Iris pigment epithelial cell (primary cell): ENCODE measurements around the gene F10.

Experiments used
- DNase-seq: peaks from one replicate; pipeline ENCODE4 v3.0.0-alpha.2; 2011; ENCODE audit warnings: low read depth

F10 gene

GRCh38 chr13:113170511-113170910 lies 47.9 kb downstream of the F10 start:
- DNase-seq = peak; percentile 24

GRCh38 chr13:113171250-113172125 lies 48.9 kb downstream of the F10 start:
- no peak for DNase-seq

- DNase-seq = no peak
These were observed 49.9 kb downstream of the F10 start for GRCh38 chr13:113172419-113172926.

GRCh38 chr13:113176280-113176679 lies 53.7 kb downstream of the F10 start:
- no peak for DNase-seq

GRCh38 chr13:113176822-113177221 lies 54.2 kb downstream of the F10 start:
- DNase-seq = no peak

GRCh38 chr13:113178070-113178895 lies 55.7 kb downstream of the F10 start:
- peak; percentile 99 for DNase-seq

GRCh38 chr13:113178896-113179167 lies 56.2 kb downstream of the F10 start:
- no peak for DNase-seq

- peak; percentile 81 for DNase-seq
These were observed 57.0 kb downstream of the F10 start for GRCh38 chr13:113179374-113180230.

- peak; percentile 73 for DNase-seq
These were observed 59.4 kb downstream of the F10 start for GRCh38 chr13:113182046-113182445.

- peak; percentile 54 for DNase-seq
These were observed 61.0 kb downstream of the F10 start for GRCh38 chr13:113183450-113184129.

GRCh38 chr13:113184568-113185440 lies 62.2 kb downstream of the F10 start:
- no peak for DNase-seq

GRCh38 chr13:113186061-113186900 lies 63.7 kb downstream of the F10 start:
- peak; percentile 22 for DNase-seq

- peak; percentile 100 for DNase-seq
These were observed 64.7 kb downstream of the F10 start for GRCh38 chr13:113187263-113187669.

- DNase-seq = peak; percentile 90
These were observed 65.5 kb downstream of the F10 start for GRCh38 chr13:113187883-113188665.

GRCh38 chr13:113190181-113190580 lies 67.6 kb downstream of the F10 start:
- no peak for DNase-seq

- DNase-seq = no peak
These were observed 69.7 kb downstream of the F10 start for GRCh38 chr13:113192279-113192678.

- peak; percentile 88 for DNase-seq
These were observed 70.3 kb downstream of the F10 start for GRCh38 chr13:113192902-113193301.

- DNase-seq = no peak
These were observed 72.8 kb downstream of the F10 start for GRCh38 chr13:113195360-113195759.
